Keratinocyte (primary cell): ENCODE results near the gene NSG1. TPM values are rescaled to one million over a fixed set of nuclear protein-coding genes. Genes with fewer than 3 reads are reported as not detected.

Experiments used
- DNase-seq: peaks from one replicate; pipeline ENCODE4 v3.0.0-alpha.2; 2011; ENCODE audit warnings: low read depth, missing footprints, low spot score
- FAIRE-seq: peaks from 2 replicates; lab custom pipeline; 2011; peaks lifted over from hg19 to GRCh38; lab: Jason Lieb, UNC
- H2AFZ ChIP-seq: 2 replicates; pipeline ENCODE4 v1.6.0; 2012; ENCODE audit warnings: low read length, control low read depth, inconsistent platforms; ENCODE audit not compliant: control insufficient read depth
- H3K27ac ChIP-seq: 2 replicates; pipeline ENCODE4 v1.5.1; 2011; ENCODE audit warnings: low read length; ENCODE audit not compliant: control insufficient read depth, insufficient read depth
- H3K27me3 ChIP-seq: 3 replicates; pipeline ENCODE4 v1.6.0; 2011; ENCODE audit warnings: low read length; ENCODE audit not compliant: control insufficient read depth, insufficient read depth; ENCODE audit errors: extremely low read depth
- H3K36me3 ChIP-seq, 2 experiments: 2 replicates in 1 of 2; 3 replicates in 1 of 2; pipeline ENCODE4 v1.5.1; 2011; ENCODE audit warnings: low read length in 2 of 2, mild to moderate bottlenecking in 1 of 2; ENCODE audit not compliant: control insufficient read depth in 2 of 2, insufficient read depth in 2 of 2; ENCODE audit errors: extremely low read depth in 1 of 2
- H3K4me1 ChIP-seq: 3 replicates; pipeline ENCODE4 v1.5.1; 2011; ENCODE audit warnings: low read length; ENCODE audit not compliant: control insufficient read depth, insufficient read depth; ENCODE audit errors: extremely low read depth
- H3K4me2 ChIP-seq: 3 replicates; pipeline ENCODE4 v1.6.0; 2011; ENCODE audit warnings: low read depth, low read length; ENCODE audit not compliant: control insufficient read depth, insufficient read depth; ENCODE audit errors: extremely low read depth
- H3K4me3 ChIP-seq, 3 experiments: fragments of 200-600 bp in 1 of 3; sonication (generic) in 1 of 3; 2 replicates in 2 of 3; 3 replicates in 1 of 3; pipeline ENCODE4 v1.5.1; 2011 to 2016; ENCODE audit warnings: low read length in 3 of 3, mild to moderate bottlenecking in 3 of 3, control low read depth in 2 of 3, inconsistent platforms in 1 of 3, low read depth in 1 of 3, mixed read lengths in 1 of 3, mixed run types in 1 of 3, moderate library complexity in 1 of 3; ENCODE audit not compliant: control insufficient read depth in 2 of 3, insufficient read depth in 2 of 3; ENCODE audit errors: extremely low read depth in 1 of 3
- H3K79me2 ChIP-seq: 2 replicates; pipeline ENCODE4 v1.6.0; 2012; ENCODE audit warnings: low read length; ENCODE audit not compliant: control insufficient read depth, insufficient read depth
- H3K9ac ChIP-seq: 3 replicates; pipeline ENCODE4 v1.6.0; 2011; ENCODE audit warnings: low read length; ENCODE audit not compliant: control insufficient read depth, insufficient read depth; ENCODE audit errors: extremely low read depth
- H3K9me1 ChIP-seq: 3 replicates; pipeline ENCODE4 v1.6.0; 2011; ENCODE audit warnings: low read length; ENCODE audit not compliant: control insufficient read depth, insufficient read depth; ENCODE audit errors: extremely low read depth
- H3K9me3 ChIP-seq: 2 replicates; pipeline ENCODE4 v1.5.1; 2012; ENCODE audit warnings: low read depth, low read length; ENCODE audit not compliant: control insufficient read depth
- H4K20me1 ChIP-seq: 3 replicates; pipeline ENCODE4 v1.6.0; 2011; ENCODE audit warnings: low read length; ENCODE audit not compliant: control insufficient read depth, insufficient read depth; ENCODE audit errors: extremely low read depth
- EZH2 ChIP-seq: IDR thresholded peaks from one replicate; pipeline ENCODE4 v1.6.1; 2012; ENCODE audit warnings: inconsistent platforms, mild to moderate bottlenecking, low read length, moderate library complexity
- dilution Hi-C: fragments of 300-500 bp; cut with MboI; formaldehyde crosslinking; loops from one replicate; pipeline ENCODE4 v1.7.0; 2020; ENCODE audit warnings: low sequenced_read_pairs; ENCODE audit not compliant: extremely low pct_ligation_motif_present
- polyA plus RNA-seq, 5 experiments: library from polyadenylated mRNA; depleted of rRNA in 3 of 5; stranded (reverse) in 3 of 5; stranded (forward) in 1 of 5; unstranded in 1 of 5; fragments of >200 nt; gene quantifications; 1 replicate in 1 of 5; 2 replicates in 3 of 5; 3 replicates in 1 of 5; pipeline versions ENCODE4 v1.2.1 to v1.2.3, GENCODE V29; 2011 to 2012; ENCODE audit warnings: missing spikeins in 2 of 5, low read depth in 1 of 5, low replicate concordance in 1 of 5
- TF ChIP-seq, protein P1 (sequence below), 3 experiments: IDR thresholded peaks in 1 of 3; conservative IDR thresholded peaks in 1 of 3; optimal IDR thresholded peaks in 1 of 3; 2 replicates in 2 of 3; 3 replicates in 1 of 3; pipeline versions ENCODE3 to v1.5.1; 2011; ENCODE audit warnings: low read length in 3 of 3, mild to moderate bottlenecking in 3 of 3, moderate library complexity in 2 of 3, control low read depth in 1 of 3, inconsistent platforms in 1 of 3; ENCODE audit not compliant: insufficient read depth in 2 of 3; ENCODE audit errors: extremely low read depth in 1 of 3

Gene NSG1
- polyA plus RNA-seq, 1 donor (not counting 4 experiments of a cell fraction or from before 2014, with no cell fraction given) = 49.3 TPM

DNA sequence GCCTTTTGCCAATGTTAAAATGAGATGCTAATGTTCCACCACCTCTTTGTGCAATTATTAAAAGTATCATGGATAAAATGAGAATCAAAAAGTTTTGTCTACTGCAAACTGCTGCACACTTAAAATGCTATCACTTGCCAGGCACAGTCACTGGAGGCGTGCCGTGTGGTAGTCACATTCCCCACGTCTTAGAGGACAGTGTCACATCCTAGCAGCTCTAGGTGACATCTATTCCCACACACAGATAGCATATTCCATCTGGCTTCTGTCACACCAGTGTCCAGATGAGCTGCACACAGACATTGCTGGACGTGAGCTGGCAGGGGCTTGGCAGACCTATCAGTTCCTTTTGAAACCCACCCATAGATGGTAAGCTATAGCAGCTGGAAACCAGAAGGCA is 47.0 kb downstream of the NSG1 start:
- Histone ChIP-seq H3K9me1 (no peaks in the 10 kb centered on the region), H3K4me3 (no peak overlapping the region), H3K27me3 (no peaks in the 10 kb centered on the region), H3K9me3 (no peaks in the 10 kb centered on the region), H4K20me1 (no peaks in the 10 kb centered on the region), H3K9ac (no peak overlapping the region), H3K79me2 (no peaks in the 10 kb centered on the region), H3K36me3 (peaks cover 2 to 7% of the 10 kb centered on the region in 2 experiments), H3K27ac (no peak overlapping the region), H3K4me1 (no peaks in the 10 kb centered on the region), H3K4me2 (no peak overlapping the region), H2AFZ (no peak overlapping the region)
- DNase-seq = no peak
- no peak for TF ChIP-seq EZH2
- TF ChIP-seq, protein P1, sequence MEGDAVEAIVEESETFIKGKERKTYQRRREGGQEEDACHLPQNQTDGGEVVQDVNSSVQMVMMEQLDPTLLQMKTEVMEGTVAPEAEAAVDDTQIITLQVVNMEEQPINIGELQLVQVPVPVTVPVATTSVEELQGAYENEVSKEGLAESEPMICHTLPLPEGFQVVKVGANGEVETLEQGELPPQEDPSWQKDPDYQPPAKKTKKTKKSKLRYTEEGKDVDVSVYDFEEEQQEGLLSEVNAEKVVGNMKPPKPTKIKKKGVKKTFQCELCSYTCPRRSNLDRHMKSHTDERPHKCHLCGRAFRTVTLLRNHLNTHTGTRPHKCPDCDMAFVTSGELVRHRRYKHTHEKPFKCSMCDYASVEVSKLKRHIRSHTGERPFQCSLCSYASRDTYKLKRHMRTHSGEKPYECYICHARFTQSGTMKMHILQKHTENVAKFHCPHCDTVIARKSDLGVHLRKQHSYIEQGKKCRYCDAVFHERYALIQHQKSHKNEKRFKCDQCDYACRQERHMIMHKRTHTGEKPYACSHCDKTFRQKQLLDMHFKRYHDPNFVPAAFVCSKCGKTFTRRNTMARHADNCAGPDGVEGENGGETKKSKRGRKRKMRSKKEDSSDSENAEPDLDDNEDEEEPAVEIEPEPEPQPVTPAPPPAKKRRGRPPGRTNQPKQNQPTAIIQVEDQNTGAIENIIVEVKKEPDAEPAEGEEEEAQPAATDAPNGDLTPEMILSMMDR (optimal IDR thresholded peaks at IDR 0.05 in 1 of 3, IDR thresholded peaks at IDR 0.05 in 1 of 3, conservative IDR thresholded peaks at IDR 0.05 in 1 of 3; ENCODE audit: extremely low read depth in 1 of 3, insufficient read depth in 2 of 3, low read length in 3 of 3) = no peak
- no peak for FAIRE-seq
- dilution Hi-C loops = no loop called here

DNA sequence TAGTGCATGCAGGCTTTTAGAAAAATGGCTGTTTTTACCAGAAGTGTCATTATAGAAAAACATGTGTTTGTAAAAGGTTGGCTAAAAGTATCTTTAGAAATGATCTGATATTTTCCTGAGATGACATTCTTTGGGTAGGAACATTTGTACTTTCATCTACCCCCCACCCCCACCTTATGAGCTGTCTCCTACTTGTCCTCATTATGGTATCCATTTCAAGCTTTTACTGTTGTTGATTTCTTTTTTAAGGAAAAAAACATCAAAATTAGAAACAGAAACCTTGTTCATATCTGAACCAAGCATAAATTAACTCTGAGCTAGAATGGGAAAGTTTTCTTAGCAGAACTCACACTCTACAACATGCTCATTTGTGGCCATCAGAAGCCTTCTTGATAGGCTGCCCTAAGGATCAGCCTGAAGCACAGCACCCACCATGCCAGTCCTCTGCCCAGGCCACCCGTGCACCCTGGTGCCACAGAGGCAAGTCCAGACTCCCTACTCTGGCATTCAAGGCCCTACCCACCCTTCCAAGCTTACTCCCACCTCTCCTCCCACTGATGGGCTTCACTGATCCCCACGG is 49.4 kb downstream of the NSG1 start:
- DNase-seq (no peak), FAIRE-seq (no peak)
- no peaks in the 10 kb centered on the region for H3K9me1 ChIP-seq
- H4K20me1 ChIP-seq = no peaks in the 10 kb centered on the region
- no peak overlapping the region for H2AFZ ChIP-seq
- H3K4me1 ChIP-seq = peaks cover 5% of the 10 kb centered on the region
- H3K27me3 ChIP-seq = no peaks in the 10 kb centered on the region
- dilution Hi-C loops = no loop called here
- no peaks in the 10 kb centered on the region for H3K9me3 ChIP-seq
- H3K36me3 ChIP-seq = peaks cover 2 to 7% of the 10 kb centered on the region in 2 experiments
- H3K4me3 ChIP-seq = no peak overlapping the region
- H3K9ac ChIP-seq = no peak overlapping the region
- TF ChIP-seq, protein P1 (optimal IDR thresholded peaks at IDR 0.05 in 1 of 3, IDR thresholded peaks at IDR 0.05 in 1 of 3, conservative IDR thresholded peaks at IDR 0.05 in 1 of 3; ENCODE audit: extremely low read depth in 1 of 3, insufficient read depth in 2 of 3, low read length in 3 of 3) = no peak
- no peak for TF ChIP-seq EZH2
- H3K4me2 ChIP-seq = no peak overlapping the region
- no peaks in the 10 kb centered on the region for H3K79me2 ChIP-seq
- no peak overlapping the region for H3K27ac ChIP-seq
